SH-SY5Y (cell line): ENCODE results near the gene ESR1.

Source experiments
- GATA2 ChIP-seq: IDR thresholded peaks from 2 replicates; pipeline ENCODE4 v1.6.1; 2011; ENCODE audit warnings: mild to moderate bottlenecking, low read depth, low read length
- GATA3 ChIP-seq: IDR thresholded peaks from 2 replicates; pipeline ENCODE4 v1.6.1; 2011; ENCODE audit warnings: low read depth, mild to moderate bottlenecking, low read length, moderate library complexity

ESR1 gene

GRCh38 chr6:152099446-152100182, 292.1 kb downstream of the ESR1 start:
- no peak for TF ChIP-seq GATA3
- no peak for TF ChIP-seq GATA2

GRCh38 chr6:152100183-152100618, 292.7 kb downstream of the ESR1 start:
- no peak for TF ChIP-seq GATA2

- TF ChIP-seq GATA3, result no peak
- TF ChIP-seq GATA2, result no peak
Observed at GRCh38 chr6:152107973-152108372, 300.5 kb downstream of the ESR1 start.

DNA sequence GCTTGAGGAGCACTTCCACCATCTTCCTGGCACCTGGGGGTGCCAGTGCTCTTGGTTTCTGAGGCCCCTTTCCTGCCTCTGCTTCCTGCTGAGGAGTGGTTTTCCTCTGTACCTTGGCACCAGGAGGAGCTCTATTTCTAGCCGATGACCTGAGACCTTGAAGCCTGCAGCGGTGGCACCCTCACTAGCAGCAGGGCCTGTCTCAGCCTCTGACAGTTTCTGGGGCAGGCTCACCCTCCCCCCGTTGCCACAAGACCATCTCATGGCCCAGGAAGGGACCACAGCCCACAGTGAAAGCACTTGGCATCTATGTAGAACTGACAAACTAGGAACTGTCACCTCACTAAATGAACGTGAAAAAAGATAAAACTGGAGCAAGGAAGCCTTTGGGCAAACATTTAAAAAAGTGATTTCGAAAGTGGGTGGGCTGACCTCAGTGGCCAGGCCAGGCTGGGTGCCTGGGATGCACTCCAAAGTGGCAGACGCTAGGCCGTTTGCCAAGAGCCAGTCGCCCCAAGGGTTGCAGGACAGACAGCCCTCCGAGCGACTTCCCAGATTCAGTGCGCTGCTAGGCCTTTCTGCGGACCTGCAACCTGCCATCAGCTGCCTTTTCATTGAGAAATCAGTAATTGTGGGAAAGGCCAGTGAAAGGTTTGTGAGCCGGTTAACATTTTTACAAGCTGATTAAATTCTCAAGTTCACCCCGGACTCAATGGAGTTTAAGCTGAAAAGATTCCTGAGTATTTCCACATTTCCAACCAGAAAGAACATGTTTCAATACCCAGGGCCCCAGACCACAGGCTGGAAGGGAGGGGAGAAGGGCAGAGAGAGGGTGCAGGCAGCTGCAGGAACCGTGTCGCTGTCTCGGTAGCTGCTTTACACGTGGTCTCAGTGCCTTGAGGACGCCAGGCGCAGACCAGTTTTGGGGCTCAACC, 303.7 kb downstream of the ESR1 start:
- TF ChIP-seq GATA3, result no peak
- TF ChIP-seq GATA2, result no peak

DNA sequence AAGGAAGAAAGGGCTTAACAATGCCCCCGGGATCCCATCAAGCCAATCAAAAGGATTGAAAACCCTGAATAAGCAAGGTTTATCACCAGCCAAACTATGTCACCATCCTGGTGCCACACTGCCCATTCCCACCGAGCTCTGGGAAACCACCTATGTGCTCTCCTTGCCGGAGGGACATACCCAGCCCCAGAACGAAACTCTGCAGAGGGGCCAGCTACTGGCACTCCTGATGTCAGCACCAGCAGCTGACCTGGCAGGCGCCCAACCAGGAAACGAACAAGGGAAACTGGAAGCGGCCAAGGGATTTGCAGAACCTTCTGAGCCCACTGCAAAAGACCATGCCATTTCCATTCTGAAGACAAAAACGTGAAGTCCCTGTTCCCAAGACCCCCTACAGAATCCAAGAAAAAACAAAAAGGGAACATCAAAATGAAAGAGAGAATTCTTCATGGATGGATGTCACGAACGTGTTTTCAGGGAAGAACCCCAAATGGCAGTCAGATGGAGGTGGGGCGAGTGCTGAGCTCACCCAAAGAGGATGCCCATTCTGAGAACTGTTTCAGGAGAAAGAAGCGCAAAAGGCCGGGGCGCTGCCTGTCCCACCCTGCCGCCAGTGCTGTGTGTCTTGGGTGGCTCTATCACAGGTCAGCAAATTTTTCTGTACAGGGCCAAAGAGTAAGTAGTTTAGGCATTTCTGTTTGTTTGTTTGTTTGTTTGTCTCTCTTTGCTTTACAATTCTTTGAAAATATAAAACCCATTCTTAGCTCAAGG, 305.2 kb downstream of the ESR1 start:
- TF ChIP-seq GATA2 (no peak), GATA3 (no peak)

DNA sequence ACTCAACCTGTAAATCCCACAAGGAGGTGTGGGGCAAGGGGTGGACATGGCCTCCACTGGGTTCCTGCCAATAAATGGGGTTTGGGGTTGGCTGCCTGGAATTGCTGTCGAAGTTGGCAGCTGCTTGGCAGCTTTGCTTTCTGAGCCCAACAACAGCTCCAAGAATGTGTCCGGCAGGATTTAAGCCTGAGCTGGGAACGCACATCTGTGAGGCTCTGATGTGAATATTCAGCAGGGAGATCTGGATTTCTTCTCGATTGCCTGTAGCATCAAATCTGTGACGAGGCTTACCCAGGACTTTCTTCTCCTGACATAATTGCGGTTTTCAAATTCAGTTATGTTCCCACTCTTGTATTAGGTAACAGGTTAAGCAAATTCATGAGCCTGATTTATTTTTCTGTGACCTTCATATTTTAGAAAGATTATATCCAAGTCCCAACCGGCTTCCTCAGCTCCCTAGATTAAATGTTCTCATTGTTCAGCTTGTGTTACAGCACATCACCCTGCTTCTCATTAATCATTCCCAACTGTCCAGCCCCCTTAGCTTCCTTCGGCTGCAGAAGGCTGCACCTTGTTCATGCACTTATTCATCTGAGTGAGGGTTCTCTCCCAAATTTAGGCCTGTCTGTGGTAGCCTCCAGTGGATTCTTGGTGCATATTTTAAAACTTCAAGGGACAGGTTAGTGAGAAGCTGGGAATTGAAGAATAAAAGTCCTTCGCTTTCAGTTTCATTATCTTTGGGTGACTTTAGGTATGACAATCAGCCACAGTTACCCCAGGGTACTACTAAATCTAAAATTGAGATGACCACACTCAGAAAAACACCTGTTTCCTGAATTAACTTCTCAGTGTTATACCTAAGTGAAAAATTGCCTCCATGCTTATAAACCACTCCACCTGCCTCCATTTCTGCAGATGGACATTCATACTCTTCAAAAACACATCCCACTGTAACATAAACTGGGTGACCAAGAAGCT, 310.0 kb downstream of the ESR1 start:
- no peak for TF ChIP-seq GATA3
- TF ChIP-seq GATA2, result no peak

DNA sequence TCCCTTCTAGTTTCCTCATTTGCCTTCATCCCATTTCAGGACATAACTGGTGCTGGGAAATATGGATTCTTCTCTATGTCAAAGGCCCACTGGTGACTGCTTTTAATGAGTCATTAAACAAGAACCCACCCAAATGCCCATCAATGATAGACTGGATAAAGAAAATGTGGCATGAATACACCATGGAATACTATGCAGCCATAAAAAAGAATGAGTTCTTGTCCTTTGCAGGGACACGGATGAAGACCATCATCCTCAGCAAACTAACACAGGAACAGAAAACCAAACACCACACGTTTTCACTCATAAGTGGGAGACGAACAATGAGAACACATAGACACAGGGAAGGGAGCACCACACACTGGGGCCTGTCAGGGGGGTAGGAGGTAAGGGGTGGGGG, 310.7 kb downstream of the ESR1 start:
- TF ChIP-seq GATA2, result no peak
- no peak for TF ChIP-seq GATA3

DNA sequence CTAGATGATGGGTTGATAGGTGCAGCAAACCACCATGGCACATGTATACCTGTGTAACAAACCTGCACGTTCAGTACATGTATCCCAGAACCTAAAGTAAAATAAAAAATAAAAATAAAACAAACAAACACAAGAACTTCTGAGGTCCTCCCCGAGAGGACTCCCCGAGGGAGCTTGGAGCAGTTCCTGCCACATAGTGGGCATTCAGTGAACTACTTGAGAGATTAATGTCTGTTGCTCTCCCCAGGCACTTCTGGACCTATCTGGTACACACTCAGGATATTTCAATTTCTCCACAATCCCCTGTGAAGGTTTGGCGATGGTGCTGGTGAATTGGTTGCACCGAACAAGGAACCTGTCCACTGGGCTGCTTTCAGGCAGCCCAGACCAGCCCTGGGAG, 311.2 kb downstream of the ESR1 start:
- TF ChIP-seq GATA2, result no peak
- TF ChIP-seq GATA3, result no peak

- TF ChIP-seq GATA3 (no peak), GATA2 (no peak)
Observed at GRCh38 chr6:152119831-152120230, 312.3 kb downstream of the ESR1 start.

GRCh38 chr6:152121910-152122309, 314.4 kb downstream of the ESR1 start:
- TF ChIP-seq GATA3, result no peak
- TF ChIP-seq GATA2, result no peak

DNA sequence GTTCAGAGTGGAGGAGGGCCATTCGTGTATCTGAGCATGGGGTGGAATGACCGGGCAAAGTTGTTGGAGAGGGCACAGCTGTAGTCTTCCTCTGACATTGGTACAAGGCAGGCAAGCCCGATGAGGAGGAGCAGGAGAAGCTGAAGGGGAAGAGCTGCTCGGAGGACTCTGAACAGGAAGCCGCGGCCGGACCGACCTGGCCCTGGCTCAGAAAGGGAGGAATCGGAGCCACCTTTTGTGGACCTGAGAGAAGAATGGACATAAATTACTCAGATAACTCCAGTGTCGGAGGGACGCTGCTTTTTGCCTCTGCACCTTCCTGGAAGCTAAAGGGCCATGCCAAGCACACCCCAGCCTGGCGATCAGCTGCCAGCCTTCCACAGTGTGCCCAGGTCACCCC, 315.0 kb downstream of the ESR1 start:
- no peak for TF ChIP-seq GATA3
- TF ChIP-seq GATA2, result no peak

GRCh38 chr6:152123076-152123475, 315.6 kb downstream of the ESR1 start:
- TF ChIP-seq GATA2 (no peak), GATA3 (no peak)

DNA sequence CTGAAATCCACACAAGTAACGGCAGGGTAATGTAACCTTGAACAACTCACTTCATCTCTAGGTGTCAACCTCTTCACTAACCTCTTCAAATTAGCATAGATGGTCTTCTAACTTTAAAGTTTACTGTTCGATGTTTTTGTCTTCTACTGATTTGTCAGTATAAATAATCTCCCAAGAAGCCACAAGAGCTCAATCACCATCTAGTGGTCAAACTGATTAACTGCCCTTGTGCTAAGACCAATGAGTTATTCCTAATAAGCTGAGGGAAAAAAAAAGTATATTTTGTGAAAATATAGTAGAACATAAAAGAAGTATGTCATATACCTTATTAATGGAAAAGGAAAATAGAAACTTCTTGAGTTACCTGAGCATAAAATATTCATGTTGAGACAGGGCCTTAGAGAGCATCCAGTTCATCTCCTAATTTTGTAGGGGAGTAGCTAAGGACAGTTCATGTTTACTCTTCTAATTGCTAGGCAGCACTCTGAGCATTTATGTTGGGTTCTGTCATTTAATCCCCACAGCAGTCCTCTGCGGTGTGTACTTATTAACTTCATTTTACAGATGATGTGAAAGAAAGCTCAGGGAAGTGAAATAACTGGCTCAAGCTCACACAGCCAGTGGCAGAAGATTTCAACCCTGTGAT, 317.1 kb downstream of the ESR1 start:
- TF ChIP-seq GATA2, result no peak
- no peak for TF ChIP-seq GATA3
